Stimulated activated CD4-positive, alpha-beta T cell treated with anti-CD3 and anti-CD28 coated beads, Interleukin-2, amount 100 ng/mL, for 24 hours (primary cell): ENCODE results near the gene AUTS2.

Experiments
- DNase-seq, 2 donors: peaks; one replicate each; pipeline ENCODE4 v3.0.0-alpha.2; 2020

AUTS2 gene

GRCh38 chr7:69826283-69826682, 228.0 kb downstream of the AUTS2 start:
- DNase-seq, result no peak

DNA sequence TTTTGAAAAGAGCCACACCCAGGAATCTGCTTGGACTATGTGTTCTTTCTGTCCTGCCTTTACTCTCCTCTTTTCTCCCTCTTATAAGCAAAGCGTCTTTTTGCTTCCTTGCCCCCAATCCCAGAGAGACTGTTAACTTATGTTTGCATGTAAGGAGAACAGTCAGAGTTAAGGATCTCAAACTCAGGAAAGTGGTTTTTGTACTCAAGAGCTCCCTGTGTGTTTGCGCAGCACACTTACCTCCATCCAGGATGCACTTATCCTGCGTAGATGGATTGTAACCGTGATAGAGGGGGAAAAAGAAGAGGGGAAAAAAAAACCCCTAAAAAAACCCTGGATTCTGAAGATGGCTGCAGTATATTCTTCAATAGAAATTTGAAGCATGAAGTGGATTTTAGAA, 228.9 kb downstream of the AUTS2 start:
- DNase-seq, result no peak

- no peak for DNase-seq
Observed at GRCh38 chr7:69827558-69827957, 229.3 kb downstream of the AUTS2 start.

DNA sequence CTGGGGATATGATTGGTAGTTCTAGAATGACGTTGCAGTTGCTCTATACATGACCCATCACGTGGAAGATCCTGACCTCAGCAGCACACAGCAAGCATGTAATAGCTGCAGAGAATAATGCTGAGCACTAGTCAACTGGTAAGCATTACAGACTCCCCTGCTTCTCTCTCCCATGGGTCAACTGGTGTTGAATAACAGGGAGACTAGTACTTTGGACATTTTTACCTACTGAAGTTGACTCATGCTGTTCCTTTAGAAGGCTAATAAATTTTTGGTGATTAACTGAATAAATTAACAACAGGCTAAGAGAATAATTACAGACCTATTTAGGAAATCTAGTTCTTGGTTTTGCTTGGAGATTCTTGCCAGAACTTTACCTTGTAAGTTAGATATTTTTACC, 234.1 kb downstream of the AUTS2 start:
- no peak for DNase-seq

DNA sequence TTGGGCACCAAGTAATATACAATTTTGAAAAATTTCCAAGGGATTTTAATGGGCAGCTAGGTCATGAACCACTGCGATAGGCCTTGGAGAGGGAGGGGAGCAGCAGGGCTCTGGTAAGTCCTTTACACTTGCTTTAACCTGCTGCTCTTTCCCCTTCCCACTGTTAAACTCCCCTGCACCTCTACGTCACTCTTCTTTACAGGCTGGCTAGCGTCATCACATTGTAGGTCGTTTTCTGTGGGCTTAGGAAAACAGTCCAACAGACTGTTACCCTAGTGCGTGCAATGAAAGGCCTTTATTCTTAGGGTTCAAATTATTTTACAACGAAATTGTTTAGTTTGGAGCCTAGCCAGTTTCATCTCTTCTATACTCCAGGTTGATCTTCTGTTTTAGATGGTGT, 235.7 kb downstream of the AUTS2 start:
- no peak for DNase-seq

- no peak for DNase-seq
Observed at GRCh38 chr7:69836702-69837101, 238.4 kb downstream of the AUTS2 start.

- no peak for DNase-seq
Observed at GRCh38 chr7:69837387-69838068, 239.3 kb downstream of the AUTS2 start.

DNA sequence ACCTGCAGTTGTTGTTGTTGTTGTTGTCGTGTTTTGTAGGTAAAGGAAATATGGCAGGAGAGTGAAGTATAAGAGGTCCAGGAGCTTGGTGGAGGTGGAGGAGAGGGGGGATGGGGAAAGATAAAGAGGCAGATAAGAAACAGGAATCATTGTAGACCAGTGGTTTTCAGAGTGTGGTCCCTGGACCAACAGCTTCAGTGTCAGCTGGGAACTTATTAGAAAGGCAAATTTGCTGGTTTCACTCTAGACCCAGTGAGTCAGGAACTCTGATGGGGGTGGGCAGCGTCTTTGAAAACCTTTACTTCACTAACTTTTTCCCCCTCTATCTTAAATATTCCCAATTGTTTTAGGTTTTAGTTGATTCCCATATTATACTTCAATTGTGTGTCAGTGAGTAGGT, 241.5 kb downstream of the AUTS2 start:
- DNase-seq, result no peak

DNA sequence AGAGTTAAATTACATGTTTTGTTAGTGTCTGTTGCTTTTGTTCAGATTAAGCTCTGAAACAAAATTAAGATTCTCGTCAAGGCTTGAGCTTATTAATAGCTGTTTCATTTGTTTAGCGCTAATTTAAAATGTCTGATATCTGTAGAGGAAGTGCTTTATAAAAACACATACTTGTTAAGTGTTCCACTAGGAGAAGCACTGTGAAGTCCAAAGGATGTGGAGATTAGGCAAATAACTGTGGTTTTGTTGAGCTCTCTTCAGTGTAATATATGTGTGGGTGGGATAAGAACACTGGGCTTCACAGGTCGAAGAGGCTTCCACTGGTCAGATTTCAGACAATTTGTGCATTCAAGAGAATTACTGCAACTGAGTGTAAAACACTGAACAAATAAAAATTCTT, 242.0 kb downstream of the AUTS2 start:
- no peak for DNase-seq

DNA sequence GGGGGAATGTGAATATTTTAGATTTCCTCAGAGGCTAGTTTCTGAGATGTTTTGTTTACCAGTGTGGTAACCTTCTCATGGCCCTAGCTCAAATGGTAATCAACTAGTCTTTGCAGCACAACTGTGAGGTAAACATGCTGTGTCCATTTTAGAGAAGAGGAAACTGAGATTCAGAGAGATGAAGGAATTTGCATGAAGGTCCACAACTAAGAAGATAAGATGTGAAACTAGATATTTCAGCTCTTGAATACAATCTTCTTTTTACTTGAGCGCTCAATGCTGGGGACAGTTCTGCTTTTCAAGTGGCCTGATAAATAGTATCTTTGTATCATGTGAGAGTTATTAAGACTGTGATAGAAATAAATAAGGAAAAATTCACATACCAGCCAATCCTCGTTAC, 245.4 kb downstream of the AUTS2 start:
- no peak for DNase-seq

DNA sequence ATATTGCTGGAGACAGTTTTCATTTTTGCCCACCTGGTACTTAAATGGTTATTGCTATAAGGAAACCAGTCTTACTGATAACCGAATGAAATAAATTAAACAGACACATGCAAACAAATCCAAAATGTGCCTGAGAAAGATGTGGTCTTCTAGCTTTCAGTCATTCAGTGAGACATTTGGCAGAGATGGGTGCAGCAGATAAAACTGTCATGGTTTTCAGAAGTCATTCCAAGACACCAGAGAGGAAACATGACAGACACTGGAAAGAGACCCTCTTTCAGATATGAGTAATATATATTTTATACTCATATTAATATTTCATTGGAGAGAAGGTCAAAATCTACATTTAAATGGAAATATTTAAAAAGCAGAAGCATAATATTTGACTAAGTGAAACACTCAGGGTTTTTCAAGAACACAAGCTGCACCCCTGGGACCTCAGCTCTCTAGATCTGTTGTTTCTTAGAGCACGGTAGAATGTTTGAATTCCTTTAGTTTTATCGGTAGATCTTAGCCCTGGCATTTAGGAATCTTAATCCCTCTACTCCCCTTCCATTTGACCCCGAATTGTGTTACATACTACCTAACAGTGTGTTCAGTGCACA, 246.1 kb downstream of the AUTS2 start:
- no peak for DNase-seq

- no peak for DNase-seq
Observed at GRCh38 chr7:69845721-69846495, 247.6 kb downstream of the AUTS2 start.

DNA sequence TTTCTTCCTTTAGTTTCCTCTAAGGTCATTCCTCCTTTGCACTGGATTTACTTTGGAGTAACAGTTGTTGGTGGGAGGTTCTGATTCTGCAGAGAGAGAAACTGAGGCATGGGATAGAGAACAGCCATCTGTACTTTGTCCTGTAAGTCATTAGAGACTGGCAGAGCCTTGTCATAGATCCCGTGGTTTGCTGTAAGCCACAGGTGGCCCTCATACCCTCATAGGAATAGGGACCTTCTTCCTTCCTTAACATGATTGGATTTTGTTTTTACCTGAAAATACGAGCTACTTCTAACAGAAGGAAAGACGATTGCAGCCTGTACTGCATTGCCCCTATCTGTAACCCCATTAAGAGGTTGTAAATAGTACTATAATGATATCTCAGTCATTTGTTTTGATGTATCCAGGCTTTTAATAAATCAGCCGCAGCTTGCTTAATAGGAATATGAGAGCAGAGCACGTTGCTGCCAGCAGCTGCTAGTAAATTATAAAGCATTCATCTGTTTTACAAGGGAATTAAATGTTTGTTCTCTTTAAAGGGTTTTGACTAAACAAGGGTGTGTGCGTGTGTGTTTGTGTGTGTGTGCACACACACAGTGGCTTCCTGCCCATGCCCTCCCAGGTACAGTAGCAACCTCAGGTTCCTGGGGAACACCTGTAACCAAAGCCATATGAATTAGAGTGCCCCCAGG, 249.8 kb downstream of the AUTS2 start:
- DNase-seq, result no peak

- no peak for DNase-seq
Observed at GRCh38 chr7:69849268-69849667, 251.0 kb downstream of the AUTS2 start.

DNA sequence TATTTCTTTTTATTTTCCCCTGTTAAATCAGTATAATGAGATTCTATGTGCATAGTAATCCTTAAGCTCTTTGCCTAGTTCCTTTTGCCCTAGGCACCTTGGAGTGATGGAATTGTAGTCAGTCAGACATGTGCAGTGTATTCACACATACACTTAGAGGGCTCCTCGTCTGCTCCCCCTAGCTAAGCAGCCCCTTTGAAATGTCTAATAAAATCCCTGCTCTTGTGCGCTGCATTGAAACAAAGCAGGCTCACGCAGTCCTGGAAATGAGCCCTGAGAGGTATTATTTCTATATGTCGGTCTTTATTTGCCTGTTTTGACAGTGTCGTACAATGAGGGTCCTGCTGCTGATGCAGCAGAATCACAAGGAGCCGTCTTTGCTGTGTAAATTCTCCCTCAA, 258.7 kb downstream of the AUTS2 start:
- no peak for DNase-seq

DNA sequence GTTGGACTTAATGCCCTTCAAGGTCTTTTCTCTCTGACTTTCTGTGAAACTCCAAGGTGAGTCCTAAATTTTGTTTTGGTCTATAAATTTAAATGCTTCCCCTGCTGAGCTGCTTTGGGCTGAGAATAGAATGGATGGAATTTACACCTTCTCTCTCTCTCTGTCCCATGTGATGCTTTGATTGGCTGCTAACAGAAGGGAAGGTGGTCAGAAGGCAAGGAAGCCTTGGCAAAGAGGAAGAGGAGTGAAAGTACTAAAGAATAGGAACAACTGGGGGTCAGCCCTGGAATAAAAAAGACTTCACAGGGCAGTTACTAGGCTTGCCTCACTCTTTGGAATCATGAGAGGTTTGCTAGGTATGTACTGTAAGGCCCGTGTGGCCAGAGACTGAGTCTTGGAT, 260.2 kb downstream of the AUTS2 start:
- DNase-seq, result no peak

DNA sequence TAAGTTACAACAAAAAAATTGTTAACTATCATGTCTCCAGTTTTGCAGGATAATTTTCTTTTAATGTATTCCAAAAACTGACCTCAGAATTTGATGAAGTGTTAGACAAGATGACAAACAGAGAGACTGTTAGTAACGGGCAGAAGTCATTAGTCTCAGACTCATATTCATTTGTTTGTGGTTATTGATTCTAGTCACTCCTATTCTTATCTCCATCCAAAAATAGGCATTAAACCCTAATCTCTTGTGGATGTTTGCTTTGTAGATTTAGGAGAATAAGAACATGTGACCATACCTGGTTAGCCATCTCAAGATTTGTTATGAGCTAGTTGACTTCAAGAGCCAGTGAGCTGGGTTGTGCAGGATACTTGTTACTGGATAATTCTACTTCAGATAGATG, 261.1 kb downstream of the AUTS2 start:
- no peak for DNase-seq

DNA sequence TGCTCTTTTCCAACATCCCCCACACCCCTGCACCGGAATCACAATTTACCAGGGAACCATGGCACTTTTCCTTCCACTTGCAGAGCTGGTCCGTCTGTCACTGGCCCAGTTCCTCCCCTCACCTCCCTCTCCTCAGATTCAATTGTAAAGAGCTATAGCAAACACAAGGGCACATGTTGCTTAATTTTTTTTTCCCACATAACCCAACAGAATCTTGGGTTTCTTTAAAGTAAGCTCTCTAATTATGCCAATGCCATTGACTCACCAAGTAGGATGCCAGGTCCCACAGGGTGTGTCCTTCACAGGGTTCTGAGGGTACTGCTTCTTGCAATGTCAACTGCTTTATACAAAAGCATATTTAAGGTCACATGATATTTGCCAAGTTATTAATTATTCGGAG, 262.2 kb downstream of the AUTS2 start:
- DNase-seq, result no peak

GRCh38 chr7:69860941-69861622, 262.8 kb downstream of the AUTS2 start:
- no peak for DNase-seq

DNA sequence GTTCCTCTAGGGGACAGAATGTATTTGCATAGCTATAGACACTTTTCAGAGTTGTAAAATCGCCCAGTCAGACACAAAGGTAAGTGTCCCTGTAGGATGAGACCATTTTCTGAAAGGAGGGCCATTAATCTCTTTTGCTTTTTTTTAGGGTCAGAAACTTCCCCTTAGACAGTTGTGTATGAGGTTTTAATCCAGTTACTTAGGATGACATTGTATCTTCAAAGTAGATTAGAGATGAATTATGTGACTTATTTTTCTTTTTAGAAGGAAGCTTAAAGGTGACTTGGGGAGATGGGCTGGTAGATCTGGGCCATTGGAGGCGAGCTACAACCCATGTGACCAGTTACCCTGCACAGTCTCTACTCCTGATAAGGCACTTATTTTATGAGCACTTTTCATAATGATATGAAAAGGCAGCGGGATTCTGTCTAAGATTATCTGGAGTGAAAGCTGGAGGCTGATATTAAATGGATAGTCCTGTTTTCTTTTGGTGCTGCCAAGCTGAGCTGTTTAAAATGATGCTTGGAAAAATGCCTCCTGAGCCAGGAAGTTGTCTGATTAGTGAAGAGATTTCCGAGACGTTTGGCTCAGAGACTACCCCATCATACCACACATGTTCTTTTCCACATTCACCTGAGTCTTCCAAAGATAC, 264.3 kb downstream of the AUTS2 start:
- DNase-seq, result no peak

DNA sequence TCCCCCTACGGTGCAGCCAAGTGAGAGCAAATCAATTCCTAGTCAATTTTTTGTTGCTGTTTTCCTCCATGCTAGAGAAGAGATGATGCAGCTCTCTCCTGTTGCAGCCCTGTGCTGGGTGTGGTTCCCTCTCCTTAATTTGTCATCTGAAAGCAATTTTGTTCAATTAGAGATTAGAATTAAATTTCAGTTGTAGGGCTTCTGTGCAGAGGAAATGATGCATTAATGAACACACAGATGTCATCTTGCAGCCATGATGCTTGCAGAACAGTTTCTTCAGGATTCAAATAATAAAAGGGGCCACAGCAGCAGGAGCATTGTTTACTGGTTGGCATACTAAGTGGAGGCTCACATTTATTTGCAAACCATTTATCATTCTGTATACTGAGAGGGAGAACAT, 266.0 kb downstream of the AUTS2 start:
- DNase-seq, result no peak

GRCh38 chr7:69864822-69865221, 266.5 kb downstream of the AUTS2 start:
- DNase-seq, result no peak

- no peak for DNase-seq
Observed at GRCh38 chr7:69868921-69869320, 270.6 kb downstream of the AUTS2 start.
